LNCaP clone FGC (cell line): ENCODE results near the gene LRIT3.

Experiments
- DNase-seq: peaks from one replicate; pipeline ENCODE4 v3.0.0-alpha.2; 2011; ENCODE audit warnings: low read depth
- H3K4me3 ChIP-seq: 2 replicates; pipeline ENCODE4 v1.5.1; 2011; ENCODE audit warnings: mild to moderate bottlenecking, low read depth, low read length, control low read depth
- CTCF ChIP-seq: IDR thresholded peaks from 2 replicates; pipeline ENCODE4 v1.5.1; 2012; ENCODE audit warnings: mild to moderate bottlenecking; ENCODE audit not compliant: control insufficient read depth, insufficient read depth; ENCODE audit errors: extremely low read depth

Gene LRIT3

GRCh38 chr4:109902559-109903251 lies 54.8 kb downstream of the LRIT3 start:
- H3K4me3 ChIP-seq: no peak overlapping the region
- DNase-seq: no peak
- TF ChIP-seq CTCF: no peak

- H3K4me3 ChIP-seq: no peak overlapping the region
- no peak for TF ChIP-seq CTCF
These were observed 60.8 kb downstream of the LRIT3 start for GRCh38 chr4:109908731-109909130.

GRCh38 chr4:109910256-109910655 lies 62.3 kb downstream of the LRIT3 start:
- DNase-seq: no peak
- no peak for TF ChIP-seq CTCF
- no peak overlapping the region for H3K4me3 ChIP-seq

More at GRCh38 chr4:109908731-109909130, 60.8 kb downstream of the LRIT3 start:
- DNase-seq: peak; percentile 67

- H3K4me3 ChIP-seq: peak within 1 kb of the TSS; percentile 37
- TF ChIP-seq CTCF: no peak
- no peak for DNase-seq
These were observed 65.0 kb downstream of the LRIT3 start, which contains the start of gene EGF for GRCh38 chr4:109912706-109913595. Gene EGF (plus strand): TSS chr4:109912883. CDS start chr4:109913336, 453 bp downstream.

GRCh38 chr4:109913596-109914241 lies 65.8 kb downstream of the LRIT3 start:
- DNase-seq: no peak
- H3K4me3 ChIP-seq: peak overlapping the region; percentile 37
- no peak for TF ChIP-seq CTCF

GRCh38 chr4:109914322-109914721 lies 66.4 kb downstream of the LRIT3 start:
- peak overlapping the region; percentile 37 for H3K4me3 ChIP-seq
- no peak for DNase-seq
- TF ChIP-seq CTCF: no peak
